ENCODE measurements around the gene CST9L.
A peak's percentile ranks its signal among the peaks of the same experiment; 100 is the strongest.

CST9L gene

GRCh38 chr20:23607497-23608245, 39.4 kb upstream of the CST9L start:
- H3K4me1 ChIP-seq (ENCODE audit: control insufficient read depth, low read length), result no peaks in the 10 kb centered on the region
- H3K9me2 ChIP-seq (replicated peaks; ENCODE audit: control insufficient read depth, low read length), result no peaks in the 10 kb centered on the region
- TF ChIP-seq EZH2phosphoT487 (IDR thresholded peaks at IDR 0.05; ENCODE audit: borderline replicate concordance, low read length) (no peak), CTCF (IDR thresholded peaks at IDR 0.05; ENCODE audit: low read depth, low read length, poor library complexity, severe bottlenecking) (no peak)
- no peak overlapping the region for H3K27ac ChIP-seq (ENCODE audit: low read depth, low read length)
- no peaks in the 10 kb centered on the region for H3K79me2 ChIP-seq (ENCODE audit: control insufficient read depth, low read length)
- H3F3A ChIP-seq (ENCODE audit: control insufficient read depth, insufficient read depth), result no peaks in the 10 kb centered on the region
- no peak overlapping the region for H3K4me2 ChIP-seq (ENCODE audit: low read length)
- H3K4me3 ChIP-seq (ENCODE audit: low read length), result no peak overlapping the region
- no peaks in the 10 kb centered on the region for H3K36me3 ChIP-seq (ENCODE audit: control insufficient read depth, low read length)
- H3K27me3 ChIP-seq (ENCODE audit: control insufficient read depth, low read length), result no peaks in the 10 kb centered on the region
- H3K9me3 ChIP-seq (ENCODE audit: control insufficient read depth, insufficient read depth, low read length), result no peaks in the 10 kb centered on the region
- H4K20me1 ChIP-seq (ENCODE audit: control insufficient read depth, insufficient read depth, low read depth, low read length), result no peaks in the 10 kb centered on the region

- no peaks in the 10 kb centered on the region for H3K36me3 ChIP-seq (ENCODE audit: control insufficient read depth, low read length)
- no peaks in the 10 kb centered on the region for H4K20me1 ChIP-seq (ENCODE audit: control insufficient read depth, insufficient read depth, low read depth, low read length)
Measured at GRCh38 chr20:23606652-23607049, 38.4 kb upstream of the CST9L start.

GRCh38 chr20:23605867-23606651, 37.8 kb upstream of the CST9L start, which contains the start of gene CST9:
TSS of gene CST9 (minus strand) at chr20:23605917. CDS start at chr20:23605864, 53 bp downstream.
- Histone ChIP-seq H3K27ac (ENCODE audit: low read depth, low read length) (no peak within 1 kb of the TSS), H3K36me3 (ENCODE audit: control insufficient read depth, low read length) (no peaks in the 10 kb centered on the region), H3K4me2 (ENCODE audit: low read length) (no peak within 1 kb of the TSS), H3F3A (ENCODE audit: control insufficient read depth, insufficient read depth) (no peaks in the 10 kb centered on the region), H4K20me1 (ENCODE audit: control insufficient read depth, insufficient read depth, low read depth, low read length) (no peaks in the 10 kb centered on the region), H3K4me1 (ENCODE audit: control insufficient read depth, low read length) (no peaks in the 10 kb centered on the region), H3K27me3 (ENCODE audit: control insufficient read depth, low read length) (no peaks in the 10 kb centered on the region), H3K9me3 (ENCODE audit: control insufficient read depth, insufficient read depth, low read length) (no peaks in the 10 kb centered on the region), H3K79me2 (ENCODE audit: control insufficient read depth, low read length) (no peaks in the 10 kb centered on the region), H3K9me2 (replicated peaks; ENCODE audit: control insufficient read depth, low read length) (no peaks in the 10 kb centered on the region), H3K4me3 (ENCODE audit: low read length) (no peak within 1 kb of the TSS)
- TF ChIP-seq CTCF (IDR thresholded peaks at IDR 0.05; ENCODE audit: low read depth, low read length, poor library complexity, severe bottlenecking), result no peak
- no peak for TF ChIP-seq EZH2phosphoT487 (IDR thresholded peaks at IDR 0.05; ENCODE audit: borderline replicate concordance, low read length)

More at GRCh38 chr20:23606652-23607049, 38.4 kb upstream of the CST9L start:
- Histone ChIP-seq H3F3A (ENCODE audit: control insufficient read depth, insufficient read depth) (no peaks in the 10 kb centered on the region), H3K4me1 (ENCODE audit: control insufficient read depth, low read length) (no peaks in the 10 kb centered on the region), H3K27me3 (ENCODE audit: control insufficient read depth, low read length) (no peaks in the 10 kb centered on the region), H3K9me2 (replicated peaks; ENCODE audit: control insufficient read depth, low read length) (no peaks in the 10 kb centered on the region), H3K4me3 (ENCODE audit: low read length) (no peak overlapping the region), H3K4me2 (ENCODE audit: low read length) (no peak overlapping the region), H3K79me2 (ENCODE audit: control insufficient read depth, low read length) (no peaks in the 10 kb centered on the region), H3K27ac (ENCODE audit: low read depth, low read length) (no peak overlapping the region), H3K9me3 (ENCODE audit: control insufficient read depth, insufficient read depth, low read length) (no peaks in the 10 kb centered on the region)
- TF ChIP-seq EZH2phosphoT487 (IDR thresholded peaks at IDR 0.05; ENCODE audit: borderline replicate concordance, low read length) (no peak), CTCF (IDR thresholded peaks at IDR 0.05; ENCODE audit: low read depth, low read length, poor library complexity, severe bottlenecking) (peak; percentile 91)
